Measurements from ENCODE around the gene PCDHGA9.
"Not testable (repeated sequence)": the region's sequence is repeated elsewhere in the genome, so short reads cannot be mapped to it uniquely, and the experiment has no call there.

Gene PCDHGA9
- total RNA-seq, result 0 to 0.07 reads per million in 2 donors

DNA sequence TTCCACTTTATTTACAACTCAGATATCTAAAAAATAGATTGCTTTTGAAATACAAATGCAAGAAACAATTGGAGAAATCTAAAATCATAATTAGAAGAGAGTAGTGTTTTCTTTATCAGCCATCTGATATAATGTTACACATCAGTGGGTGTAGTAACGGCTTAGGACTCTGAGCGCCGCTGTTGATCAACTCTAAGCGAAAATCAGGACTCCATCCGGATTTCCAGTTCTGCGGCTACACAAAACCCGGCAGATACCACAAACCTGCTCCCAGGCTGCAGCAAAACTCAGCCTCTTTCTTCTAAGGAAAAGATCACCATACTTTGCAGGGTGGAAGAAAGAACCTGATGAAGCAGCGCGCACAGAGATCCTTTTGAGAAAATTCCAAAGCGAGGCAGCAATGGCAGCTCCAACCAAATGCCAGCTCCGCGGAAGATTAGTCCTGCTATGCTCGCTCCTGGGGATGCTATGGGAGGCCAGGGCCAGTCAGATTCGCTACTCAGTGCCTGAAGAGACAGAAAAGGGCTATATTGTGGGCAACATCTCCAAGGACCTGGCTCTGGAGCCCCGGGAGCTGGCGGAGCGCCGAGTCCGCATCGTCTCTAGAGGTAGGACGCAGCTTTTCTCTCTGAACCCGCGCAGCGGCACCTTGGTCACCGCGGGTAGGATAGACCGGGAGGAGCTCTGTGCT, at the start of gene PCDHGA9:
Gene PCDHGA9 (plus strand): TSS at position 226 of the 691 bp plus-strand sequence. CDS start 175 bp downstream, at position 401.
- DNase-seq, result no peak

DNA sequence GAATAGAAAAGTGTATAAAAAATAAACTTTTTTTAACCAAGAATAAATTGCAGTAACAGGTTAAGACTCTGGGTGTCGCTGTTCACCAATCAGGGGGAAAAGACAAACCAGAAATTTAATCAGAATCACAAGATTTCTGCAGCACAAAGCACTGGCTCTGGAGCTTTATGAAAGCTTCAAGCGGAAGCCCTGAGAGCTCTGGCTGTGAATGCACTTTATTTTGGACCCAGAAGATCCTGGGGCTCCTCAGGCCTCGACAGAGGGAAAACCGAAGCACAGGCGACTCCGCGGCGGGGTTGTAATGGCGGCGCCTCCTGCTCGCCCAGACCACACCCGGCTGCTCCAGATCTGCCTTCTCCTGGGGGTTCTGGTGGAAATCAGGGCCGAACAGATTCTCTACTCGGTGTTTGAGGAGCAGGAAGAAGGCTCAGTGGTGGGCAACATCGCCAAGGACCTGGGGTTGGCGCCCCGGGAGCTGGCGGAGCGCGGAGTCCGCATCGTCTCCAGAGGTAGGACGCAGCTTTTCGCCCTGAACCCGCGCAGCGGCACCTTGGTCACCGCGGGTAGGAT, 47.6 kb upstream of the PCDHGA9 start, which contains the start of gene PCDHGA4:
Gene PCDHGA4 (plus strand): TSS at position 122 of the 570 bp plus-strand sequence. CDS start 87 bp downstream, at position 209.
- no peak for DNase-seq

DNA sequence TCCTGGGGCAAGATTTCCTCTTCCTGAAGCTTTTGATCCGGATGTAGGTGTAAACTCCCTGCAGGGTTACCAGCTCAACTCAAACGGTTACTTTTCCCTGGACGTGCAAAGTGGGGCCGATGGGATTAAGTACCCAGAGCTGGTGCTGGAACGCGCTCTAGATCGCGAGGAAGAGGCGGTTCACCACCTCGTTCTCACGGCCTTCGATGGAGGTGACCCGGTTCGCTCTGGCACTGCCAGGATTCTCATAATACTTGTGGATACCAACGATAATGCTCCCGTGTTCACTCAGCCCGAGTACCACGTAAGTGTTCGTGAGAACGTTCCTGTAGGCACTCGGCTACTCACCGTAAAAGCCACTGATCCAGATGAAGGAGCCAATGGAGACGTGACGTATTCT, 46.9 kb upstream of the PCDHGA9 start:
- DNase-seq, result no peak

DNA sequence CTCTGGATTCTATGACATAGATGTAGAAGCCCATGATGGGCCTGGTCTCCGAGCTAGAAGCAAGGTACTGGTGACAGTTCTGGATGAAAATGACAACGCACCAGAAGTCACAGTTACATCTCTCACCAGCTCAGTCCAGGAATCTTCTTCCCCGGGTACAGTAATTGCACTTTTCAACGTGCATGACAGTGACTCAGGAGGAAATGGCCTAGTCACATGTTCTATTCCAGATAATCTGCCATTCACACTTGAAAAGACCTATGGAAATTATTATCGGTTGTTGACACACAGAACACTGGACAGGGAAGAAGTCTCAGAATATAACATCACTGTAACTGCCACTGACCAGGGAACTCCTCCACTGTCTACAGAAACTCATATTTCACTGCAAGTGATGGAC, 46.4 kb upstream of the PCDHGA9 start:
- DNase-seq, result no peak

DNA sequence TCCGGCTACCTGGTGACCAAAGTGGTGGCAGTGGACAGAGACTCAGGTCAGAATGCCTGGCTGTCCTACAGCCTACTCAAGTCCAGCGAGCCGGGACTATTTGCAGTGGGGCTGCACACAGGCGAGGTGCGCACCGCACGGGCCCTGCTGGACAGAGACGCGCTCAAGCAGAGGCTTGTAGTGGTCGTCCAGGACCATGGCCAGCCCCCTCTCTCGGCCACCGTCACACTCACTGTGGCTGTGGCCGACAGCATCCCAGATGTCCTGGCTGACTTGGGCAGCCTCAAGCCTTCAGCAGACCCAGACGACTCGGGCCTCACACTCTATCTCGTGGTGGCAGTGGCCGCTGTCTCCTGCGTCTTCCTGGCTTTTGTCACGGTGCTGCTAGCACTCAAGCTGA, 45.6 kb upstream of the PCDHGA9 start:
- DNase-seq, result no peak

DNA sequence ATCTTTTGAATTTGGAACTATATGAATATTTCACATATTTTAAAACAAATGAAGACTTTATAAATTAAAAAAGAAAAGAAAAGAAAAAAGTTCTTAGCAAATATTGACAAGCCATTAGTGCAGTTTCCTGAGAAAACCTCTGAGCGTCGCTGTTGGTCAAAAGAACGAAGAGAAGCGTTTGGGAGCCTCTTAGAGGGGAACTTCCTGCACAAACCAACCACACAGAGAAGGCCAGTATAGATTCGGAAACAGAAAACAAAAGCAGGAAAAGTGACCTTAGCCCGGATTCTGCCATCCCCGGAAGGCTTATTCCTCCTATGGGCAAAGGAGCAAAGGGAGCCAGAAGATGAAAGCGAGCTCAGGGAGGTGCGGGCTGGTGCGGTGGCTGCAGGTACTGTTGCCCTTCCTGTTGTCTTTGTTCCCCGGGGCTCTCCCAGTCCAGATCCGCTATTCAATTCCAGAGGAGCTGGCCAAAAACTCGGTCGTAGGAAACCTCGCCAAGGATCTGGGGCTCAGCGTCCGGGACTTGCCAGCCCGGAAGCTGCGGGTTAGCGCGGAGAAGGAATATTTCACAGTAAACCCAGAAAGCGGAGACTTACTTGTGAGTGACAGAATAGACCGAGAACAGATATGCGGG, 42.7 kb upstream of the PCDHGA9 start, which contains the start of gene PCDHGB2:
Gene PCDHGB2 (plus strand): TSS at position 205 of the 637 bp plus-strand sequence. CDS start 142 bp downstream, at position 347.
- no peak for DNase-seq

DNA sequence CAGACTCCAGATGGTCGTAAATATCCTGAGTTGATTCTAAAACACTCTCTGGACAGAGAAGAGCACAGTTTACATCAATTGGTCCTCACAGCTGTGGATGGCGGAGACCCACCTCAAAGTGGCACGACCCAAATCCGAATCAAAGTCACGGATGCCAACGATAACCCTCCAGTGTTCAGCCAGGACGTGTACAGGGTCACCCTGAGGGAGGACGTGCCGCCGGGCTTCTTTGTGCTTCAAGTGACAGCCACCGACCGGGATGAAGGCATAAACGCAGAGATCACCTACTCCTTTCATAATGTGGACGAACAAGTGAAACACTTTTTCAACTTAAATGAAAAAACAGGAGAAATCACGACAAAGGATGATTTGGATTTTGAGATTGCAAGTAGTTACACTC, 41.9 kb upstream of the PCDHGA9 start:
- DNase-seq, result no peak

DNA sequence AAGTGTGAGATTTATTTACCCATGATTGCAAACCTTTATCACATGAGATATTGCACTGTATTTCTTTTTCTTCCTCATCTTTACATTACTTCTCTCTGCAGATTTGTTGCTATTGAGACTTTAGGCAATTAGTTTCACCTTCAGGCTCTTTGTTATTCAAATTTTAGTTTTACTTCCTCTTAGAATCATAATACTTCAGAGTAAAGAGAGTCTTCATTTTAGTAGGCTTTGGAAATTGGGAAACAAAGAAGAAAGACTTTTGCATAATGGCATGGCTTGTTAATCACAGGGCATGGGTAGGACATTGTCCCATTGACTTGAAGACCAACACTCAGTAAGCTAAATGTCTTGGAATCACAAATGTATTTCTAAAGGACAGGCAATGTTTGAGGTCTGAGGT, 39.9 kb upstream of the PCDHGA9 start:
- DNase-seq, result no peak

DNA sequence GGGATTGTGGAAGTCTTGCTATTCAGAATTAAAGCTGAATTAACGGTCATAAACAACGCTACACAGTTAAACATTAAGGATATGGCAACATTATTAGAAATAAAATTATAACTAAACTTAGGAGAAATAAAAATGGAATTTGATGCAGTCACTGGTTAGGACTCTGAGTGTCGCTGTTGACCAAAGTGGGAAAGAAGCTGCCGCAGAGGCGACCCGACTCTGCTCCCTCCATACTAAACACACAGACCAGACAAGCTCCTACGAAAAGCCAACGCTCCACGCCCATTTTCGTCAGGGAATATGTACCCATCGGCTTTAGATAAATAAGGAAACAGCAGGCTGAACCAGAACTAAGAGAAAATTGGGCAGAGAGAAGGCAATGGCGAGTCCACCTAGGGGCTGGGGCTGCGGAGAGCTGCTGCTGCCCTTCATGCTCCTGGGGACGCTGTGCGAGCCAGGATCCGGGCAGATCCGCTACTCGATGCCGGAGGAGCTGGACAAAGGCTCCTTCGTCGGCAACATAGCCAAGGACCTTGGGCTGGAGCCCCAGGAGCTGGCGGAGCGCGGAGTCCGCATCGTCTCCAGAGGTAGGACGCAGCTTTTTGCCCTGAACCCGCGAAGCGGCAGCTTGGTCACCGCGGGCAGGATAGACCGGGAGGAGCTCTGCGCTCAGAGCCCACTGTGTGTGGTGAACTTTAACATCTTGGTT, 38.5 kb upstream of the PCDHGA9 start, which contains the start of gene PCDHGA5:
Gene PCDHGA5 (plus strand): TSS at position 211 of the 709 bp plus-strand sequence. CDS start 169 bp downstream, at position 380.
- no peak for DNase-seq

DNA sequence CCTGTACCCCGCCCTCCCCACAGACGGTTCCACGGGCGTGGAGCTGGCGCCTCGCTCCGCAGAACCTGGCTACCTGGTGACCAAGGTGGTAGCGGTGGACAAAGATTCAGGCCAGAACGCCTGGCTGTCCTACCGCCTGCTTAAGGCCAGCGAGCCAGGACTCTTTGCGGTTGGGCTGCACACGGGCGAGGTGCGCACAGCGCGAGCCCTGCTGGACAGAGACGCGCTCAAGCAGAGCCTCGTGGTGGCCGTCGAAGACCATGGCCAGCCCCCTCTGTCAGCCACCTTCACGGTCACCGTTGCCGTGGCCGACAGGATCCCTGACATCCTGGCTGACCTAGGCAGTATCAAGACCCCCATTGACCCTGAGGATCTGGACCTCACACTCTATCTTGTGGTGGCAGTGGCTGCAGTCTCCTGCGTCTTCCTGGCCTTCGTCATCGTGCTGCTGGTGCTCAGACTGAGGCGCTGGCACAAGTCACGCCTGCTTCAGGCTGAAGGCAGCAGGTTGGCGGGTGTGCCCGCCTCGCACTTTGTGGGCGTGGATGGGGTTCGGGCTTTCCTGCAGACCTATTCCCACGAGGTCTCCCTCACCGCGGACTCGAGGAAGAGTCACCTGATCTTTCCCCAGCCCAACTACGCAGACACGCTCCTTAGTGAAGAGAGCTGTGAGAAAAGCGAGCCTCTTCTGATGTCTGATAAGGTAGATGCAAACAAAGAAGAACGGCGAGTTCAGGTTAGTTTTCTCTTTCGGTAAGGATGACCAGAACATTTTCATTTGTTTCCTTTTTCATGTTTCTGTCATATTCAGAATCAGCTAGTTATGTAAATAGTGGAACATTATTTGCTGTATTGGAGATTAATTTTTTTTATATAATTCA, 36.3 kb upstream of the PCDHGA9 start:
- DNase-seq, result no peak

DNA sequence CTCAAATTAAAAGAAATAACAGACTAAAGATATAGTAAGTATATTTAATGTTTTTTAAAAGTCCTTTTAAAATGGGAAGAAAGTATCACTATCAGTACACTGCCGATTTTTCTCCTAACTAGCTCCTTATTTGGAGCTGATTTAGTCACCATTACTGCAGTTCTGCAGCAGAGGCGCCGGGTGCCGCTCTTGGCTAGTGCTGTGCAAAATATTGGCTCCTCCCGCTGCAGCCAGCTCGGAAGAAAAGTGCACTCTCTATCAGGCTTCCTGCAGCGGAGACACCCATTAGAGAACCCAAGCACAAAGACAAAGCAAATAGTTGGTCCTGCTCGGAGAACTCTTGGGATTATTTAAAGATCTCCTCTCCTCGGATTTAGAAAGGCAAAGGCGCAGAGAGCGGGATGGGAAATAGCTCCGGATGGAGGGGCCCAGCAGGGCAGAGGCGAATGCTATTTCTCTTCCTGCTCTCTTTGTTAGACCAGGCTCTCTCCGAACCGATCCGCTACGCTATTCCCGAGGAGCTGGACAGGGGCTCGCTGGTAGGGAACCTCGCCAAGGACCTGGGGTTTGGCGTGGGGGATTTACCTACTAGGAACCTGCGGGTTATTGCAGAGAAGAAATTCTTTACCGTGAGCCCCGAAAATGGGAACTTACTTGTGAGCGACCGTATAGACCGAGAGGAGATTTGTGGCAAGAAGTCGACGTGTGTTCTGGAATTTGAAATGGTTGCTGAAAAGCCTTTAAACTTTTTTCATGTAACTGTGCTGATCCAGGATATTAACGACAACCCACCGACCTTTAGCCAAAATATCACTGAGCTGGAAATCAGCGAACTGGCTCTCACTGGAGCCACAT, 32.4 kb upstream of the PCDHGA9 start, which contains the start of gene PCDHGB3:
Gene PCDHGB3 (plus strand): TSS at position 249 of the 855 bp plus-strand sequence. CDS start 153 bp downstream, at position 402.
- DNase-seq, result peak; percentile 13

DNA sequence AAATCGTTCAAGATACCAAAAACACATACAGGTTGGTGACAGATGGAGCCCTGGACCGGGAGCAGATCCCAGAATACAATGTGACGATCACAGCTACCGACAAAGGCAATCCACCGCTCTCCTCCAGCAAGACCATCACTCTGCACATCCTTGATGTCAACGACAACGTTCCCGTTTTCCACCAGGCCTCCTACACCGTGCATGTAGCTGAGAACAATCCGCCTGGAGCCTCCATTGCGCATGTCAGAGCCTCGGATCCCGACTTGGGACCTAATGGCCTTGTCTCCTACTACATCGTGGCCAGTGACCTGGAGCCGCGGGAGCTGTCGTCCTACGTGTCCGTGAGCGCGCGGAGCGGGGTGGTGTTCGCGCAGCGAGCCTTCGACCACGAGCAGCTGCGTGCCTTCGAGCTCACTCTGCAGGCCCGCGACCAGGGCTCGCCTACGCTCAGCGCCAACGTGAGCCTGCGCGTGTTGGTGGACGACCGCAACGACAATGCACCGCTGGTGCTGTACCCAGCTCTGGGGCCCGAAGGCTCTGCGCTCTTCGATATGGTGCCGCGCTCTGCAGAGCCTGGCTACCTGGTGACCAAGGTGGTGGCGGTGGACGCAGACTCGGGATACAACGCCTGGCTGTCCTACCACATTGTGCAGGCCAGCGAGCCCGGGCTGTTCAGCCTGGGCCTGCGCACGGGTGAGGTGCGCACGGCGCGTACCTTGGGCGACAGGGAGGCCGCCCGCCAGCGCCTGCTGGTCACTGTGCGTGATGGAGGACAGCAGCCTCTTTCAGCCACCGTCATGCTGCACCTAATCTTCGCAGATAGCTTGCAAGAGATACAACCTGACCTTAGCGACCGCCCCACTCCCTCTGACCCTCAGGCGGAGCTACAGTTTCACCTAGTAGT, 30.8 kb upstream of the PCDHGA9 start:
- DNase-seq, result no peak

DNA sequence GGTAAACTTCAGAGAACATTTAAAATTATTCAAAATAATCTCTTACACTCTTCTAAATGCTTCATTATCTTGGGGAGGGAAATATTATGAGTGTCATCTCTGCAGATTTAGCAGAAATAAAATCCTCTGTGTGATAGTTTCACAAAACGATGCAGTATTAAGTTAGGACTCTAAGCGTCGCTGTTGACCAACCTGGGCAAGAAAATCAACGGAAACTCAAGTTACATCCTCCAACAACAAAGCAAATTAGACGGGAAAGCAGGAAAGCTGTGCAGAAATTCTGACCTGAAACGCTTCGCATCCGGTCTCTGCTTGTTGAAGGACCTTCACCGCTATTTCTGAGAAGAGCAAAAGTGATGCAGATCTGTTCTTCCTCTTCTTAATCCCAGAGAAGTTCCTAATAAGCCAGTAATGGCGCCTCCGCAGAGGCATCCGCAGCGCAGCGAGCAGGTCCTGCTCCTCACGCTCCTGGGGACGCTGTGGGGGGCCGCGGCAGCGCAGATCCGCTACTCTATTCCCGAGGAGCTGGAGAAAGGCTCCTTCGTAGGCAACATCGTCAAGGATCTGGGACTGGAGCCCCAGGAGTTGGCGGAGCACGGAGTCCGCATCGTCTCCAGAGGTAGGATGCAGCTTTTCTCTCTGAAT, 28.8 kb upstream of the PCDHGA9 start, which contains the start of gene PCDHGA6:
Gene PCDHGA6 (plus strand): TSS at position 219 of the 645 bp plus-strand sequence. CDS start 193 bp downstream, at position 412.
- no peak for DNase-seq

DNA sequence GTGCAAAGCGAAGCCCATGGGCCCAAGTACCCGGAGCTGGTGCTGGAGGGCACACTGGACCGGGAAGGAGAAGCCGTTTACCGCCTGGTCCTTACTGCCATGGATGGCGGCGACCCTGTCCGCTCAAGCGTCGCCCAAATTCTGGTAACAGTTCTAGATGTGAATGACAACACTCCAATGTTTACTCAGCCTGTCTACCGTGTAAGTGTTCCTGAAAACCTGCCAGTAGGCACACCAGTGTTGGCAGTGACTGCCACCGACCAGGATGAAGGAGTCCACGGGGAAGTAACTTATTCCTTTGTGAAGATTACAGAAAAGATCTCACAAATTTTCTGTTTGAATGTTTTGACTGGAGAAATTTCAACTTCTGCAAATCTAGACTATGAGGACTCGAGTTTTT, 28.0 kb upstream of the PCDHGA9 start:
- no peak for DNase-seq

DNA sequence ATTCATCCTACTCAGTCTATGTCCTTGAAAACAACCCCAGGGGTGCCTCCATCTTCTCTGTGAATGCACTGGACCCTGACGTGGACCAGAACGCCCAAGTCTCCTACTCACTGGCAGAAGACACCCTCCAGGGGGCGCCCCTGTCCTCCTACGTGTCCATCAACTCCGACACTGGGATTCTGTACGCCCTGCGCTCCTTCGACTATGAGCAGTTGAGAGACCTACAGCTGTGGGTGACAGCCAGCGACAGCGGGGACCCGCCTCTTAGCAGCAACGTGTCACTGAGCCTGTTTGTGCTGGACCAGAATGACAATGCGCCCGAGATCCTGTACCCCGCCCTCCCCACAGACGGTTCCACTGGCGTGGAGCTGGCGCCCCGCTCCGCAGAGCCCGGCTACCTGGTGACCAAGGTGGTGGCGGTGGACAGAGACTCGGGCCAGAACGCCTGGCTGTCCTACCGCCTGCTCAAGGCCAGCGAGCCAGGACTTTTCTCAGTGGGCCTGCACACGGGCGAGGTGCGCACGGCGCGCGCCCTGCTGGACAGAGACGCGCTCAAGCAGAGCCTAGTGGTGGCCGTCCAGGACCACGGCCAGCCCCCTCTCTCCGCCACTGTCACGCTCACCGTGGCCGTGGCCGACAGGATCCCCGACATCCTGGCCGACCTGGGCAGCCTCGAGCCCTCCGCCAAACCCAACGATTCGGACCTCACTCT, 27.0 kb upstream of the PCDHGA9 start:
- DNase-seq, result not testable (repeated sequence)

DNA sequence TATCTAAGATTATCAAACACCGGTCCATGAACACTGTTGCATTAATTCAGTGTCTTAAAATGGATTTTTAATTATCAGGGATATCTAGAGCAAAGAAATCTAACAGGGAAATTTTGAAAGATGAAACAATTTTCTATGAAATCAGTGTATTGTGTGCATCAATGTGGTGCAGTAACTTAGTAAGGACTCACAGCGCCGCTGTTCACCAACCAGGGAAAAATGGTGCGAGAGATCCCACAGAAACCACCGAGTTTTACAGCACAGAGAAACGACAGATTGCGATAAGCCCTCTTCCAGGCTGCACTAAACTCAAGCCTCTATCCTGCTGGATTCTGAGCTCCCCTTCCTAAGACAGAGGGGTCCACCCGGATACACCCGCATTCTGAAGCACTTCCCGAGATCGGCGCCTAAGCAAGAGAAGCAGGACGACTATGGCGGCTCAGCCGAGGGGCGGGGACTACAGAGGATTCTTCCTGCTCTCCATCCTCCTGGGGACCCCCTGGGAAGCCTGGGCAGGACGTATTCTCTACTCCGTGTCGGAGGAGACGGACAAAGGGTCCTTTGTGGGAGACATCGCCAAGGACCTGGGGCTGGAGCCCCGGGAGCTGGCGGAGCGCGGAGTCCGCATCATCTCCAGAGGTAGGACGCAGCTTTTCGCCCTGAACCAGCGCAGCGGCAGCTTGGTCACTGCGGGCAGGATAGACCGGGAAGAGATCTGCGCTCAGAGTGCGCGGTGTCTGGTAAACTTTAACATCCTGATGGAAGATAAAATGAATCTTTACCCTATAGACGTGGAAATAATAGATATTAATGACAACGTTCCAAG, 19.9 kb upstream of the PCDHGA9 start, which contains the start of gene PCDHGA7:
Gene PCDHGA7 (plus strand): TSS at position 274 of the 826 bp plus-strand sequence. CDS start 158 bp downstream, at position 432.
- no peak for DNase-seq

DNA sequence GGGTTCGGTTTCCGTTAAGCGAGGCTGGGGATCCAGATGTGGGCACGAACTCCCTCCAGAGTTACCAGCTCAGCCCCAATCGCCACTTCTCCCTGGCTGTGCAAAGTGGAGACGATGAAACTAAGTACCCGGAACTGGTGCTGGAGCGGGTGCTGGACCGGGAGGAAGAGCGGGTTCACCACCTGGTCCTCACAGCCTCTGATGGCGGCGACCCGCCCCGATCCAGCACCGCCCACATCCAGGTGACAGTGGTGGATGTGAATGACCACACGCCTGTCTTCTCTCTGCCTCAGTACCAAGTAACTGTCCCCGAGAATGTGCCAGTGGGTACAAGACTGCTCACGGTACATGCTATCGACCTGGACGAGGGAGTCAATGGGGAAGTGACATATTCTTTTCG, 19.2 kb upstream of the PCDHGA9 start:
- DNase-seq, result no peak
